Measurements from ENCODE around the gene PDLIM5.

Gene PDLIM5

GRCh38 chr4:94428884-94429283, 22.9 kb upstream of the PDLIM5 start:
- DNase-seq (ENCODE audit: extremely low read depth, insufficient read length): no peak
- Histone ChIP-seq H3K36me3 (ENCODE audit: control insufficient read depth, insufficient read depth, low read length) (no peaks in the 10 kb centered on the region), H3K4me3 (replicated peaks; ENCODE audit: low read depth, low read length) (no peak overlapping the region), H3K27me3 (replicated peaks; ENCODE audit: control insufficient read depth, insufficient read depth, low read length) (no peaks in the 10 kb centered on the region)
- no peak for TF ChIP-seq CTCF (IDR thresholded peaks at IDR 0.05; ENCODE audit: insufficient read depth, low read length, poor library complexity, severe bottlenecking)

GRCh38 chr4:94430406-94430805, 21.3 kb upstream of the PDLIM5 start:
- Histone ChIP-seq H3K36me3 (ENCODE audit: control insufficient read depth, insufficient read depth, low read length) (no peaks in the 10 kb centered on the region), H3K27me3 (replicated peaks; ENCODE audit: control insufficient read depth, insufficient read depth, low read length) (no peaks in the 10 kb centered on the region), H3K4me3 (replicated peaks; ENCODE audit: low read depth, low read length) (no peak overlapping the region)
- no peak for DNase-seq (ENCODE audit: extremely low read depth, insufficient read length)
- TF ChIP-seq CTCF (IDR thresholded peaks at IDR 0.05; ENCODE audit: insufficient read depth, low read length, poor library complexity, severe bottlenecking): no peak

GRCh38 chr4:94431388-94431787, 20.4 kb upstream of the PDLIM5 start:
- H3K4me3 ChIP-seq (replicated peaks; ENCODE audit: low read depth, low read length): no peak overlapping the region
- TF ChIP-seq CTCF (IDR thresholded peaks at IDR 0.05; ENCODE audit: insufficient read depth, low read length, poor library complexity, severe bottlenecking): no peak

GRCh38 chr4:94434505-94434904, 17.2 kb upstream of the PDLIM5 start:
- DNase-seq (ENCODE audit: extremely low read depth, insufficient read length): no peak
- no peaks in the 10 kb centered on the region for H3K36me3 ChIP-seq (ENCODE audit: control insufficient read depth, insufficient read depth, low read length)
- H3K27me3 ChIP-seq (replicated peaks; ENCODE audit: control insufficient read depth, insufficient read depth, low read length): no peaks in the 10 kb centered on the region
- no peak for TF ChIP-seq CTCF (IDR thresholded peaks at IDR 0.05; ENCODE audit: insufficient read depth, low read length, poor library complexity, severe bottlenecking)
- no peak overlapping the region for H3K4me3 ChIP-seq (replicated peaks; ENCODE audit: low read depth, low read length)

More at GRCh38 chr4:94431388-94431787, 20.4 kb upstream of the PDLIM5 start:
- Histone ChIP-seq H3K27me3 (replicated peaks; ENCODE audit: control insufficient read depth, insufficient read depth, low read length) (no peaks in the 10 kb centered on the region), H3K36me3 (ENCODE audit: control insufficient read depth, insufficient read depth, low read length) (no peaks in the 10 kb centered on the region)
- no peak for DNase-seq (ENCODE audit: extremely low read depth, insufficient read length)

- Histone ChIP-seq H3K36me3 (ENCODE audit: control insufficient read depth, insufficient read depth, low read length) (no peaks in the 10 kb centered on the region), H3K27me3 (replicated peaks; ENCODE audit: control insufficient read depth, insufficient read depth, low read length) (no peaks in the 10 kb centered on the region), H3K4me3 (replicated peaks; ENCODE audit: low read depth, low read length) (no peak overlapping the region)
- no peak for DNase-seq (ENCODE audit: extremely low read depth, insufficient read length)
- no peak for TF ChIP-seq CTCF (IDR thresholded peaks at IDR 0.05; ENCODE audit: insufficient read depth, low read length, poor library complexity, severe bottlenecking)
Measured at GRCh38 chr4:94435874-94436273, 15.9 kb upstream of the PDLIM5 start.

- Histone ChIP-seq H3K27me3 (replicated peaks; ENCODE audit: control insufficient read depth, insufficient read depth, low read length) (no peaks in the 10 kb centered on the region), H3K4me3 (replicated peaks; ENCODE audit: low read depth, low read length) (no peak overlapping the region), H3K36me3 (ENCODE audit: control insufficient read depth, insufficient read depth, low read length) (no peaks in the 10 kb centered on the region)
- DNase-seq (ENCODE audit: extremely low read depth, insufficient read length): no peak
- TF ChIP-seq CTCF (IDR thresholded peaks at IDR 0.05; ENCODE audit: insufficient read depth, low read length, poor library complexity, severe bottlenecking): no peak
Measured at GRCh38 chr4:94436512-94436911, 15.2 kb upstream of the PDLIM5 start.
